Measurements from ENCODE around the gene SDHC.

SDHC gene

DNA sequence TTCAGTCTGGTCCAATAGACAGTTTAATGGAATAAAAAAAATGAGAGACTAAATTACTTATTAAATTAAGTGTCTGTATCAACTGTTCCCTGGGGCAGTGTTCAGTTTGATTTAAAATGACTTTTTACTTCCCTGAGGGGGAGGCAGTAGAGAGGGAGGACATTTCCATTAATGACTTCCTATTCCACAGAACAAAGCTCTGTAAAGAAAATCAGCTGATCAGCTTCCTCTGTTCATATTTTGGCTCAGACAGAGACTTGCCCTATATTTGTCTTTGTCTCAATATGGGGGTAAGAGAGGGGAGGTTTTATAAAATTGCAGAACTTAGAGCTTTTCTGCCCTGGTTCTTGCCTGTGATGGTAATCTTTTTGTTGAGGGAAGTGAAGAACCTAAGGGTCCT lies 45.1 kb downstream of the SDHC start:
- Histone ChIP-seq H3K9me3 (ENCODE audit: low read depth, low read length) (no peaks in the 10 kb centered on the region), H3K36me3 (ENCODE audit: insufficient read depth, low read length) (peaks cover 7% of the 10 kb centered on the region), H3K27ac (peak overlapping the region; percentile 49; the same call in 1 of the 2 replicates), H3K9ac (ENCODE audit: insufficient read length) (no peak overlapping the region), H3K4me3 (no peak overlapping the region)
- no peak for TF ChIP-seq FOXP2 (optimal IDR thresholded peaks at IDR 0.05; ENCODE audit: control extremely low read depth, extremely low read length, insufficient read depth)
- no peak for TF ChIP-seq EZH2 (IDR thresholded peaks at IDR 0.05)
- no peak for TF ChIP-seq POLR2AphosphoS5 (IDR thresholded peaks at IDR 0.05; ENCODE audit: borderline replicate concordance, low read depth, low read length)
- DNase-seq (ENCODE audit: low read depth, low spot score) = no peak

- DNase-seq (ENCODE audit: low read depth, low spot score) = no peak
- H3K36me3 ChIP-seq (ENCODE audit: insufficient read depth, low read length) = peaks cover 7% of the 10 kb centered on the region
These were observed 50.2 kb downstream of the SDHC start for GRCh38 chr1:161364332-161364731.

GRCh38 chr1:161365207-161365606 lies 51.0 kb downstream of the SDHC start:
- no peak overlapping the region for H3K27ac ChIP-seq
- peaks cover 7% of the 10 kb centered on the region for H3K36me3 ChIP-seq (ENCODE audit: insufficient read depth, low read length)
- H3K9me3 ChIP-seq (ENCODE audit: low read depth, low read length) = no peaks in the 10 kb centered on the region
- TF ChIP-seq POLR2AphosphoS5 (IDR thresholded peaks at IDR 0.05; ENCODE audit: borderline replicate concordance, low read depth, low read length) = no peak
- TF ChIP-seq FOXP2 (optimal IDR thresholded peaks at IDR 0.05; ENCODE audit: control extremely low read depth, extremely low read length, insufficient read depth) = no peak
- TF ChIP-seq EZH2 (IDR thresholded peaks at IDR 0.05) = no peak
- H3K9ac ChIP-seq (ENCODE audit: insufficient read length) = no peak overlapping the region
- H3K4me3 ChIP-seq = no peak overlapping the region
- no peak for DNase-seq (ENCODE audit: low read depth, low spot score)

More at GRCh38 chr1:161364332-161364731, 50.2 kb downstream of the SDHC start:
- Histone ChIP-seq H3K4me3 (no peak overlapping the region), H3K9me3 (ENCODE audit: low read depth, low read length) (no peaks in the 10 kb centered on the region), H3K27ac (no peak overlapping the region), H3K9ac (ENCODE audit: insufficient read length) (no peak overlapping the region)
- no peak for TF ChIP-seq FOXP2 (optimal IDR thresholded peaks at IDR 0.05; ENCODE audit: control extremely low read depth, extremely low read length, insufficient read depth)
- TF ChIP-seq POLR2AphosphoS5 (IDR thresholded peaks at IDR 0.05; ENCODE audit: borderline replicate concordance, low read depth, low read length) = no peak
- TF ChIP-seq EZH2 (IDR thresholded peaks at IDR 0.05) = no peak

- no peak for TF ChIP-seq EZH2 (IDR thresholded peaks at IDR 0.05)
- TF ChIP-seq POLR2AphosphoS5 (IDR thresholded peaks at IDR 0.05; ENCODE audit: borderline replicate concordance, low read depth, low read length) = no peak
- no peak for TF ChIP-seq FOXP2 (optimal IDR thresholded peaks at IDR 0.05; ENCODE audit: control extremely low read depth, extremely low read length, insufficient read depth)
- Histone ChIP-seq H3K4me3 (no peak within 1 kb of the TSS), H3K36me3 (ENCODE audit: insufficient read depth, low read length) (peaks cover 7% of the 10 kb centered on the region), H3K27ac (no peak within 1 kb of the TSS), H3K9ac (ENCODE audit: insufficient read length) (no peak within 1 kb of the TSS), H3K9me3 (ENCODE audit: low read depth, low read length) (no peaks in the 10 kb centered on the region)
- DNase-seq (ENCODE audit: low read depth, low spot score) = no peak
These were observed 53.7 kb downstream of the SDHC start, which contains the start of gene CFAP126 for GRCh38 chr1:161367684-161368400. Gene CFAP126 (minus strand): TSS chr1:161367876. CDS start chr1:161367868, 8 bp downstream.

- H3K36me3 ChIP-seq (ENCODE audit: insufficient read depth, low read length) = no peaks in the 10 kb centered on the region
- no peak overlapping the region for H3K9ac ChIP-seq (ENCODE audit: insufficient read length)
- TF ChIP-seq POLR2AphosphoS5 (IDR thresholded peaks at IDR 0.05; ENCODE audit: borderline replicate concordance, low read depth, low read length) (no peak), FOXP2 (optimal IDR thresholded peaks at IDR 0.05; ENCODE audit: control extremely low read depth, extremely low read length, insufficient read depth) (no peak), EZH2 (IDR thresholded peaks at IDR 0.05) (no peak)
- no peaks in the 10 kb centered on the region for H3K9me3 ChIP-seq (ENCODE audit: low read depth, low read length)
- H3K4me3 ChIP-seq = no peak overlapping the region
- H3K27ac ChIP-seq = no peak overlapping the region
- DNase-seq (ENCODE audit: low read depth, low spot score) = no peak
These were observed 59.3 kb downstream of the SDHC start for GRCh38 chr1:161373442-161373841.

GRCh38 chr1:161374373-161374772 lies 60.2 kb downstream of the SDHC start:
- H3K9me3 ChIP-seq (ENCODE audit: low read depth, low read length) = no peaks in the 10 kb centered on the region
- TF ChIP-seq POLR2AphosphoS5 (IDR thresholded peaks at IDR 0.05; ENCODE audit: borderline replicate concordance, low read depth, low read length) (no peak), FOXP2 (optimal IDR thresholded peaks at IDR 0.05; ENCODE audit: control extremely low read depth, extremely low read length, insufficient read depth) (no peak), EZH2 (IDR thresholded peaks at IDR 0.05) (no peak)
- H3K9ac ChIP-seq (ENCODE audit: insufficient read length) = no peak overlapping the region
- no peak for DNase-seq (ENCODE audit: low read depth, low spot score)
- no peak overlapping the region for H3K27ac ChIP-seq
- H3K36me3 ChIP-seq (ENCODE audit: insufficient read depth, low read length) = no peaks in the 10 kb centered on the region
- no peak overlapping the region for H3K4me3 ChIP-seq

DNA sequence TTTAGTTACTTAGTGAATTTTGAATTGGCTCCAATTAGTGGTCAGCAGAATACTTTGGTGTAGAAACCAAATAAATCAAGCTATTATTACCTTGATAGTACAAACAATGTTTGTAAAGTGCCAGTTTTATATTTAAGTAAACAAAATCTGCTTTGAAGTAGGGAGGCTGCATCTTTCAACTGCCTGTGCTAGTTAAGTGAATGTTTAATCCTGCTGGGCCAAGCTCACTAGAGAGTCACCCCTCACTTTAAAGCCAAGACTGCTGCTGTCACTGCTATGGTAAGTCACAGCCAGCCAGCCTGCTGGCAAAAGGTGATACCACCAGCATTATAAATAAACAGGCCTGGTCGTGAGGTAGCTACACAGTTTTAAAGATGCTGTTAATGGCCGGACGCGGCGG lies 63.8 kb downstream of the SDHC start:
- no peak for DNase-seq (ENCODE audit: low read depth, low spot score)
- H3K9ac ChIP-seq (ENCODE audit: insufficient read length) = no peak overlapping the region
- H3K4me3 ChIP-seq = no peak overlapping the region
- H3K36me3 ChIP-seq (ENCODE audit: insufficient read depth, low read length) = no peaks in the 10 kb centered on the region
- H3K27ac ChIP-seq = no peak overlapping the region
- TF ChIP-seq FOXP2 (optimal IDR thresholded peaks at IDR 0.05; ENCODE audit: control extremely low read depth, extremely low read length, insufficient read depth) = no peak
- no peak for TF ChIP-seq EZH2 (IDR thresholded peaks at IDR 0.05)
- TF ChIP-seq POLR2AphosphoS5 (IDR thresholded peaks at IDR 0.05; ENCODE audit: borderline replicate concordance, low read depth, low read length) = no peak
- no peaks in the 10 kb centered on the region for H3K9me3 ChIP-seq (ENCODE audit: low read depth, low read length)

DNA sequence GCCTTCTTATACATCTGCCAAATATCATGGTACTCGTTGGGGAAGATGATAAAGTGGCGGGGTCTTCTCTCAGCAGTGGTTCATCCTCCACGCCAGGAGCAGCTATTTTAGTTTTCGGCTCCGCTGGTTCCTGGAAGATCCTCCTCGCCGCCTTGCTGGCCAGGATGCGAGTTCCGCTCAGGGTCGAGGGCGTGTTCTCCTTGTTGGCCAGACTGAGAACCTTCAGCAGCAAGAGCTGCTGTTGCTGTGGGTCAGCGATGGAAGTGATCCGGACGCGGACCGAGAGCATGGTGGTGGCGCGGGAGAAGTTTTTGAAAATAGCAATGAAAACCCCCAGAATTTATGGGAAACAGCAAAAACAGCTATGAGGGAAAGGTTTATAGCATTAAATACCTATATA lies 64.9 kb downstream of the SDHC start:
- Histone ChIP-seq H3K9ac (ENCODE audit: insufficient read length) (no peak overlapping the region), H3K9me3 (ENCODE audit: low read depth, low read length) (no peaks in the 10 kb centered on the region), H3K4me3 (no peak overlapping the region), H3K36me3 (ENCODE audit: insufficient read depth, low read length) (no peaks in the 10 kb centered on the region), H3K27ac (no peak overlapping the region)
- no peak for TF ChIP-seq FOXP2 (optimal IDR thresholded peaks at IDR 0.05; ENCODE audit: control extremely low read depth, extremely low read length, insufficient read depth)
- no peak for TF ChIP-seq EZH2 (IDR thresholded peaks at IDR 0.05)
- no peak for TF ChIP-seq POLR2AphosphoS5 (IDR thresholded peaks at IDR 0.05; ENCODE audit: borderline replicate concordance, low read depth, low read length)
- no peak for DNase-seq (ENCODE audit: low read depth, low spot score)
